Activated CD4-positive, alpha-beta T cell treated with anti-CD3 and anti-CD28 coated beads, Interleukin-2, amount 10 ng/mL, durations not matched to agents 24 days and 14 days (primary cell): ENCODE results near the gene ZNF576. TPM values are rescaled to one million over a fixed set of nuclear protein-coding genes. Genes with fewer than 3 reads are reported as not detected.
"Not testable (repeated sequence)": the region's sequence is repeated elsewhere in the genome, so short reads cannot be mapped to it uniquely, and the experiment has no call there.

Experiments used
- DNase-seq: peaks from one replicate; pipeline ENCODE4 v3.0.0; 2022
- H3K27ac Mint-ChIP-seq: one replicate; pipeline ENCODE4 v1.8.0; 2022; ENCODE audit warnings: mild to moderate bottlenecking, mixed read lengths
- H3K27me3 Mint-ChIP-seq: one replicate; pipeline ENCODE4 v1.8.0; 2022; ENCODE audit warnings: mixed read lengths
- H3K36me3 Mint-ChIP-seq: one replicate; pipeline ENCODE4 v1.8.0; 2022; ENCODE audit warnings: low read depth, mild to moderate bottlenecking, mixed read lengths
- H3K4me1 Mint-ChIP-seq: one replicate; pipeline ENCODE4 v1.8.0; 2021; ENCODE audit warnings: mixed read lengths
- H3K4me3 Mint-ChIP-seq: one replicate; pipeline ENCODE4 v1.8.0; 2022; ENCODE audit warnings: mild to moderate bottlenecking, moderate library complexity, mixed read lengths
- H3K9me3 Mint-ChIP-seq: one replicate; pipeline ENCODE4 v1.8.0; 2021; ENCODE audit warnings: mixed read lengths
- intact Hi-C: fragments of 100-400 bp; cut with micrococcal nuclease; formaldehyde crosslinking; loops from one replicate; pipeline ENCODE4 v1.15.1; 2023
- total RNA-seq: library from RNA; stranded (reverse); gene quantifications from 2 replicates; pipeline ENCODE4 v1.2.3, GENCODE V29; 2022

ZNF576 gene
- total RNA-seq, 1 donor from 2014 or later: 14.4 TPM

DNA sequence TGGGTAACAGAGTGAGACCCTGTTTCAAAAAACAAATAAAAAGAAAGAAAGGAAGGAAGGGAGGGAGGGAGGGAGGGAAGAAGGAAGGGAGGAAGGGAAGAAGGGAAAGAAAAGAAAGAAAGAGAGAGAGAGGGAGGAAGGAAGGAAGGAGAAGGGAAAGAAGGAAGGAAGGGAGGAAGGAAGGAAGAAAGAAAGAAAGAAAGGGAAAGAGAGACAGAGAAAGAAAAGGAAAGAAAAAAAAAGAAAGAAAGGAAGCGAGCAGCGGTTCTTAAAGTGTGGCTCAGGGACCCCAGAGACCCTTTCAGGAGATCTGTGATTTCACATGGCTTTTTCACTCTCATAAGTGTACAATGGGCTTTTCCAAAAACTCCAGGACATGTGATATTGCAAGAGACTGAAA, 53.1 kb downstream of the ZNF576 start:
- Mint-ChIP-seq H3K4me3 (no peak overlapping the region), H3K27me3 (no peaks in the 10 kb centered on the region), H3K9me3 (no peaks in the 10 kb centered on the region), H3K4me1 (peaks cover 1% of the 10 kb centered on the region), H3K36me3 (peaks cover 39% of the 10 kb centered on the region), H3K27ac (no peak overlapping the region)
- intact Hi-C loops: no loop called here
- no peak for DNase-seq

DNA sequence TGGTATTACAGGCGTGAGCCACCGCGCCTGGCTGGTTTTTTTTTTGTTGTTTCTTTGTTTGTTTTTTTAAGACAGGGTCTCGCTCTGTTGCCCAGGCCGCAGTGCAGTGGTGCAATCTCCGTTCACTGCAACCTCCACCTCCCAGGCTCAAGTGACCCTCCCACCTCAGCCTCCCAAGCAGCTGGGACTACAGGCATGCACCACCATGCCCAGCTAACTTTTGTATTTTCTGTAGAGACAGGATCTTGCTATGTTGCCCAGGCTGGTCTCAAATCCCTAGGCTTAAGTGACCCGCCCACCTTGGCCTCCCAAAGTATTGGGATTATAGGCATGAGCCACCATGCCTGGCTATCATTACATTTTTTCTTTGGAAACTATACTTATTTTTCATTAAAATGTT, 53.9 kb downstream of the ZNF576 start:
- H3K4me1 Mint-ChIP-seq, H3K9me3 Mint-ChIP-seq, intact Hi-C loops, DNase-seq, H3K4me3 Mint-ChIP-seq, H3K27me3 Mint-ChIP-seq, H3K27ac Mint-ChIP-seq: not testable (repeated sequence)
- peaks cover 44% of the 10 kb centered on the region for H3K36me3 Mint-ChIP-seq

Other genes starting within 250 kb of the ZNF576 start
- not detected in 2 replicates for gene CD177, start 242.9 kb upstream of the ZNF576 start, total RNA-seq
- gene TEX101, start 181.7 kb upstream of the ZNF576 start, total RNA-seq: not detected in 2 replicates
- 3.6 and 4.1 TPM in 2 replicates for gene LYPD3, start 131.0 kb upstream of the ZNF576 start, total RNA-seq
- 26.3 and 26.7 TPM in 2 replicates for gene PHLDB3, start 91.8 kb upstream of the ZNF576 start, total RNA-seq
- gene ETHE1, start 69.4 kb upstream of the ZNF576 start, total RNA-seq: 59.3 and 59.7 TPM in 2 replicates
- 1.8 and 2.4 TPM in 2 replicates for gene ZNF575, start 63.4 kb upstream of the ZNF576 start, total RNA-seq
- 27.5 and 29.6 TPM in 2 replicates for gene XRCC1, start 21.1 kb upstream of the ZNF576 start, total RNA-seq
- 7.9 and 9.9 TPM in 2 replicates for gene PINLYP, start 20.8 kb upstream of the ZNF576 start, total RNA-seq
- gene IRGQ, start 461 bp upstream of the ZNF576 start, total RNA-seq: 31.5 and 32.7 TPM in 2 replicates
- 0.19 and 0.37 TPM in 2 replicates for gene SRRM5, start 15.5 kb downstream of the ZNF576 start, total RNA-seq
- 18.1 and 19.4 TPM in 2 replicates for gene ZNF428, start 23.0 kb downstream of the ZNF576 start, total RNA-seq
- gene CADM4, start 43.3 kb downstream of the ZNF576 start, total RNA-seq: 0.28 and 0.44 TPM in 2 replicates
- gene PLAUR, start 73.6 kb downstream of the ZNF576 start, total RNA-seq: 13.8 and 14.9 TPM in 2 replicates
- not detected in 2 replicates for gene IRGC, start 119.5 kb downstream of the ZNF576 start, total RNA-seq
- gene SMG9, start 158.4 kb downstream of the ZNF576 start, total RNA-seq: 83.9 and 86.6 TPM in 2 replicates
- 165 and 172 TPM in 2 replicates for gene KCNN4, start 184.4 kb downstream of the ZNF576 start, total RNA-seq
- gene LYPD5, start 205.9 kb downstream of the ZNF576 start, total RNA-seq: 0.26 and 0.42 TPM in 2 replicates
- gene ZNF283, start 230.7 kb downstream of the ZNF576 start, total RNA-seq: 4.0 and 5.7 TPM in 2 replicates